Neural cell (in vitro differentiated cells): Measurements from ENCODE around the gene FCGBP. TPM values are rescaled to one million over a fixed set of nuclear protein-coding genes. Genes with fewer than 3 reads are reported as not detected.

Experiments
- H2AFZ ChIP-seq: fragments of 200-600, 300-800 bp; sonication (generic), shearing (Covaris generic); 2 replicates; pipeline ENCODE4 v1.6.0; 2014; ENCODE audit warnings: low read depth, mild to moderate bottlenecking, antibody characterized with exemption, low read length, moderate library complexity
- H3F3A ChIP-seq: fragments of 200-600 bp; shearing (Covaris generic); 2 replicates; pipeline ENCODE4 v1.6.1; 2016; ENCODE audit warnings: mild to moderate bottlenecking, moderate library complexity, mixed read lengths, antibody characterized with exemption, low read length; ENCODE audit not compliant: insufficient read depth, poor library complexity, severe bottlenecking
- H3K27ac ChIP-seq: fragments of 200-600, 300-800 bp; sonication (generic), shearing (Covaris generic); 2 replicates; pipeline ENCODE4 v1.5.1; 2014; ENCODE audit warnings: mild to moderate bottlenecking, low read length, moderate library complexity
- H3K27me3 ChIP-seq: fragments of 300-800, 200-600 bp; sonication (generic), shearing (Covaris generic); 2 replicates; pipeline ENCODE4 v1.6.0; 2014; ENCODE audit warnings: mild to moderate bottlenecking, low read depth, low read length, moderate library complexity; ENCODE audit not compliant: insufficient read depth
- H3K36me3 ChIP-seq: fragments of 300-800, 200-600 bp; sonication (generic), shearing (Covaris generic); 2 replicates; pipeline ENCODE4 v1.5.1; 2014; ENCODE audit warnings: mild to moderate bottlenecking, antibody characterized with exemption, low read length, moderate library complexity; ENCODE audit not compliant: insufficient read depth
- H3K4me2 ChIP-seq: fragments of 300-800, 200-600 bp; sonication (generic), shearing (Covaris generic); 2 replicates; pipeline ENCODE4 v1.6.0; 2014; ENCODE audit warnings: mild to moderate bottlenecking, low read length
- H3K4me3 ChIP-seq: fragments of 300-800, 200-600 bp; sonication (generic), shearing (Covaris generic); 2 replicates; pipeline ENCODE4 v1.5.1; 2014; ENCODE audit warnings: mild to moderate bottlenecking, low read length, moderate library complexity
- H3K79me2 ChIP-seq: fragments of 200-600 bp; shearing (Covaris generic); replicated peaks from 2 replicates; pipeline ENCODE4 v1.6.0; 2014; ENCODE audit warnings: mild to moderate bottlenecking, low read length, moderate library complexity; ENCODE audit not compliant: insufficient read depth
- H3K9ac ChIP-seq: fragments of 300-800, 200-600 bp; sonication (generic), shearing (Covaris generic); 2 replicates; pipeline ENCODE4 v1.6.1; 2016; ENCODE audit warnings: mild to moderate bottlenecking, low read length, mixed read lengths
- H3K9me2 ChIP-seq: fragments of 200-600 bp; shearing (Covaris generic); 2 replicates; pipeline ENCODE4 v1.6.1; 2016; ENCODE audit warnings: mild to moderate bottlenecking, low read length, mixed read lengths; ENCODE audit not compliant: insufficient read depth
- H3K9me3 ChIP-seq: fragments of 200-600, 300-800 bp; sonication (generic), shearing (Covaris generic); 2 replicates; pipeline ENCODE4 v1.6.1; 2016; ENCODE audit warnings: mild to moderate bottlenecking, mixed run types, low read length, moderate library complexity, mixed read lengths
- H4K20me1 ChIP-seq: fragments of 200-600 bp; shearing (Covaris generic); 2 replicates; pipeline ENCODE4 v1.6.1; 2016; ENCODE audit warnings: mild to moderate bottlenecking, mixed run types; ENCODE audit not compliant: insufficient read depth
- EP300 ChIP-seq: fragments of 450-650 bp; conservative IDR thresholded peaks from 2 replicates; pipeline ENCODE4 v1.6.1; 2014; ENCODE audit warnings: antibody characterized with exemption, mild to moderate bottlenecking, moderate library complexity; ENCODE audit not compliant: poor library complexity, severe bottlenecking
- EZH2 ChIP-seq: fragments of 200-600, 300-800 bp; shearing (Covaris generic), sonication (generic); IDR thresholded peaks from 2 replicates; pipeline ENCODE4 v1.6.1; 2014; ENCODE audit warnings: antibody characterized with exemption, low read length, borderline replicate concordance, mild to moderate bottlenecking; ENCODE audit not compliant: insufficient read depth, poor library complexity, severe bottlenecking
- MXI1 ChIP-seq: fragments of 450-650 bp; conservative IDR thresholded peaks from 2 replicates; pipeline ENCODE4 v1.6.1; 2014; ENCODE audit warnings: antibody characterized with exemption, mild to moderate bottlenecking; ENCODE audit not compliant: poor library complexity, severe bottlenecking
- POLR2AphosphoS5 ChIP-seq: IDR thresholded peaks from 2 replicates; pipeline ENCODE4 v1.6.1; 2012
- RAD21 ChIP-seq: fragments of 450-650 bp; conservative IDR thresholded peaks from 2 replicates; pipeline ENCODE4 v1.6.1; 2014; ENCODE audit warnings: antibody characterized with exemption, mild to moderate bottlenecking, moderate library complexity
- SMC3 ChIP-seq: fragments of 450-650 bp; conservative IDR thresholded peaks from 2 replicates; pipeline ENCODE4 v1.6.1; 2014; ENCODE audit warnings: antibody characterized with exemption, mild to moderate bottlenecking, moderate library complexity; ENCODE audit not compliant: poor library complexity
- TAF1 ChIP-seq: IDR thresholded peaks from 2 replicates; pipeline ENCODE4 v1.6.1; 2012; ENCODE audit warnings: low read depth
- polyA plus RNA-seq: library from polyadenylated mRNA; depleted of rRNA; stranded (reverse); fragments of >200 nt; gene quantifications from 2 replicates; pipeline ENCODE4 v1.2.3, GENCODE V29; 2014
- TF ChIP-seq, protein P1 (sequence below): fragments of 450-650 bp; IDR thresholded peaks from 2 replicates; pipeline ENCODE4 v1.5.1; 2014; ENCODE audit warnings: antibody characterized with exemption, mild to moderate bottlenecking, moderate library complexity; ENCODE audit not compliant: poor library complexity, severe bottlenecking
- TF ChIP-seq, protein P2 (sequence below): IDR thresholded peaks from 2 replicates; pipeline ENCODE4 v1.6.1; 2012; ENCODE audit warnings: borderline replicate concordance

Gene FCGBP
- polyA plus RNA-seq, 1 donor from 2014 or later = 0.26 TPM

DNA sequence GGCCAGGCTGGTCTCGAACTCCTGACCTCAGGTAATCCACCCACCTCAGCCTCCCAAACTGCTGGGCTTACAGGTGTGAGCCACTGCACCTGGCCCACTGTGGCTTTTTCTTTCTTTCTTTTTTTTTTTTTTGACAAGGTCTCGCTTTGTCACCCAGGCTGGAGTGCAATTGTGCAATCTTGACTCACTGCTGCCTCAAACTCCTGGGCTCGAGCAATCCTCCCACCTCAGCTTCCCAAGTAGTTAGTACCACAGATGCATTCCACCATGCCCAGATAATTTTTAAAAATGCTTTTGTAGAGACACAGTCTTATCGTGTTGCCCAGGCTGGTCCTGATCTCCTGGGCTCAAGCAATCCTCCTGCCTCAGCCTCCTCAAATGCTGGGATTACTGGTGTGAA is 12.1 kb upstream of the FCGBP start:
- TF ChIP-seq SMC3 (no peak), POLR2AphosphoS5 (no peak), TAF1 (no peak), RAD21 (no peak), MXI1 (no peak), EP300 (no peak), EZH2 (no peak)
- TF ChIP-seq, protein P1, sequence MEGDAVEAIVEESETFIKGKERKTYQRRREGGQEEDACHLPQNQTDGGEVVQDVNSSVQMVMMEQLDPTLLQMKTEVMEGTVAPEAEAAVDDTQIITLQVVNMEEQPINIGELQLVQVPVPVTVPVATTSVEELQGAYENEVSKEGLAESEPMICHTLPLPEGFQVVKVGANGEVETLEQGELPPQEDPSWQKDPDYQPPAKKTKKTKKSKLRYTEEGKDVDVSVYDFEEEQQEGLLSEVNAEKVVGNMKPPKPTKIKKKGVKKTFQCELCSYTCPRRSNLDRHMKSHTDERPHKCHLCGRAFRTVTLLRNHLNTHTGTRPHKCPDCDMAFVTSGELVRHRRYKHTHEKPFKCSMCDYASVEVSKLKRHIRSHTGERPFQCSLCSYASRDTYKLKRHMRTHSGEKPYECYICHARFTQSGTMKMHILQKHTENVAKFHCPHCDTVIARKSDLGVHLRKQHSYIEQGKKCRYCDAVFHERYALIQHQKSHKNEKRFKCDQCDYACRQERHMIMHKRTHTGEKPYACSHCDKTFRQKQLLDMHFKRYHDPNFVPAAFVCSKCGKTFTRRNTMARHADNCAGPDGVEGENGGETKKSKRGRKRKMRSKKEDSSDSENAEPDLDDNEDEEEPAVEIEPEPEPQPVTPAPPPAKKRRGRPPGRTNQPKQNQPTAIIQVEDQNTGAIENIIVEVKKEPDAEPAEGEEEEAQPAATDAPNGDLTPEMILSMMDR = no peak
- TF ChIP-seq, protein P2, sequence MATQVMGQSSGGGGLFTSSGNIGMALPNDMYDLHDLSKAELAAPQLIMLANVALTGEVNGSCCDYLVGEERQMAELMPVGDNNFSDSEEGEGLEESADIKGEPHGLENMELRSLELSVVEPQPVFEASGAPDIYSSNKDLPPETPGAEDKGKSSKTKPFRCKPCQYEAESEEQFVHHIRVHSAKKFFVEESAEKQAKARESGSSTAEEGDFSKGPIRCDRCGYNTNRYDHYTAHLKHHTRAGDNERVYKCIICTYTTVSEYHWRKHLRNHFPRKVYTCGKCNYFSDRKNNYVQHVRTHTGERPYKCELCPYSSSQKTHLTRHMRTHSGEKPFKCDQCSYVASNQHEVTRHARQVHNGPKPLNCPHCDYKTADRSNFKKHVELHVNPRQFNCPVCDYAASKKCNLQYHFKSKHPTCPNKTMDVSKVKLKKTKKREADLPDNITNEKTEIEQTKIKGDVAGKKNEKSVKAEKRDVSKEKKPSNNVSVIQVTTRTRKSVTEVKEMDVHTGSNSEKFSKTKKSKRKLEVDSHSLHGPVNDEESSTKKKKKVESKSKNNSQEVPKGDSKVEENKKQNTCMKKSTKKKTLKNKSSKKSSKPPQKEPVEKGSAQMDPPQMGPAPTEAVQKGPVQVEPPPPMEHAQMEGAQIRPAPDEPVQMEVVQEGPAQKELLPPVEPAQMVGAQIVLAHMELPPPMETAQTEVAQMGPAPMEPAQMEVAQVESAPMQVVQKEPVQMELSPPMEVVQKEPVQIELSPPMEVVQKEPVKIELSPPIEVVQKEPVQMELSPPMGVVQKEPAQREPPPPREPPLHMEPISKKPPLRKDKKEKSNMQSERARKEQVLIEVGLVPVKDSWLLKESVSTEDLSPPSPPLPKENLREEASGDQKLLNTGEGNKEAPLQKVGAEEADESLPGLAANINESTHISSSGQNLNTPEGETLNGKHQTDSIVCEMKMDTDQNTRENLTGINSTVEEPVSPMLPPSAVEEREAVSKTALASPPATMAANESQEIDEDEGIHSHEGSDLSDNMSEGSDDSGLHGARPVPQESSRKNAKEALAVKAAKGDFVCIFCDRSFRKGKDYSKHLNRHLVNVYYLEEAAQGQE = no peak
- no peaks in the 10 kb centered on the region for H4K20me1 ChIP-seq
- no peaks in the 10 kb centered on the region for H3K9me3 ChIP-seq
- no peaks in the 10 kb centered on the region for H3K79me2 ChIP-seq
- no peaks in the 10 kb centered on the region for H3K27me3 ChIP-seq
- H3K9ac ChIP-seq = no peak overlapping the region
- no peaks in the 10 kb centered on the region for H3F3A ChIP-seq
- no peak overlapping the region for H3K4me3 ChIP-seq
- no peak overlapping the region for H2AFZ ChIP-seq
- no peak overlapping the region for H3K27ac ChIP-seq
- H3K9me2 ChIP-seq = no peaks in the 10 kb centered on the region
- H3K36me3 ChIP-seq = no peaks in the 10 kb centered on the region
- no peak overlapping the region for H3K4me2 ChIP-seq

DNA sequence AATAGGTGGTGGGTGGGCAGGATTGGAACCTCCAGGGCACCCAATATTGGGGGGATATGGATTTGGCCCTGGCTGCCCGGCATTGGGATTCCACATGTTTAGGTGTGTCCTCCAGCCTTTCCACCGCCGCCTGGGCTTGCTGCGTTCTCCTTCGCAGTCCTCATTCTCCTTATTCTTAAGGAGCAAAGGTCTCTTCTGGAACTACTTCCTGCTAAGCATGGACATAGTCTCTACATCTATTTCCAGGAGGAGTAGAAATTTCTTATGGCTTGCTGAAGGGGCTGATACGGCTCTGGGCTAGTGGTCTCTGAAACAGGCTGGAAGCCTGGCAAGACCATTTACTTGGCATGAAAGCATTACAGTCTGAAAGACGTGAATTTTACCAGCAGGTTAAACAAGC is 9.2 kb upstream of the FCGBP start:
- no peak overlapping the region for H3K27ac ChIP-seq
- no peak overlapping the region for H2AFZ ChIP-seq
- H3K9ac ChIP-seq = no peak overlapping the region
- no peak for TF ChIP-seq MXI1
- no peak for TF ChIP-seq RAD21
- no peak for TF ChIP-seq POLR2AphosphoS5
- TF ChIP-seq, protein P1 = no peak
- no peak for TF ChIP-seq EZH2
- TF ChIP-seq, protein P2 = no peak
- no peak for TF ChIP-seq TAF1
- no peak for TF ChIP-seq SMC3
- H4K20me1 ChIP-seq = no peaks in the 10 kb centered on the region
- H3K36me3 ChIP-seq = no peaks in the 10 kb centered on the region
- no peaks in the 10 kb centered on the region for H3K79me2 ChIP-seq
- H3F3A ChIP-seq = no peaks in the 10 kb centered on the region
- no peaks in the 10 kb centered on the region for H3K9me3 ChIP-seq
- H3K4me3 ChIP-seq = no peak overlapping the region
- no peaks in the 10 kb centered on the region for H3K27me3 ChIP-seq
- no peak overlapping the region for H3K4me2 ChIP-seq
- H3K9me2 ChIP-seq = no peaks in the 10 kb centered on the region
